HCT116 (cell line): ENCODE results near the gene NR1H3. TPM values are rescaled to one million over a fixed set of nuclear protein-coding genes. Genes with fewer than 3 reads are reported as not detected.

Experiments used
- ATAC-seq: fragments of 200-7000 bp; cut with Tn5 transposase; 2 replicates; pipeline ENCODE4 v1.9.1; 2020; ENCODE audit warnings: mild to moderate bottlenecking, moderate library complexity
- BruUV-seq: library from RNA; stranded (reverse); fragments of 400-500 nt; replicated peaks from 2 replicates; lab custom pipeline; 2021; lab: Mats Ljungman, UMichigan
- CTCF ChIA-PET: fragments of 300-600 bp; sonication (Branson Sonifier 250); formaldehyde crosslinking; loops from one replicate; lab custom pipeline; 2021; ENCODE audit warnings: antibody characterized with exemption; lab: Charles Lee
- POLR2A ChIA-PET: fragments of 300-600, 350-600 bp; sonication (Branson Sonifier 250); formaldehyde crosslinking; loops from one replicate; lab custom pipeline; 2021; ENCODE audit warnings: antibody characterized with exemption; lab: Charles Lee
- RAD21 ChIA-PET, 2 experiments: fragments of 300-600 bp; sonication (Branson Sonifier 250); formaldehyde crosslinking; loops; one replicate each; lab custom pipeline; 2023; ENCODE audit warnings: low total read pairs in 2 of 2; ENCODE audit not compliant: uncharacterized antibody in 2 of 2, unreplicated experiment in 2 of 2, low non-redundant PET in 1 of 2; lab: Charles Lee
- DNase-seq: peaks from one replicate; pipeline ENCODE4 v3.0.0-alpha.2; 2010; ENCODE audit warnings: low read depth, low spot score
- H2AFZ ChIP-seq: fragments of 200-600 bp; shearing (Covaris generic), sonication (generic); 2 replicates; pipeline ENCODE4 v1.6.1; 2017; ENCODE audit warnings: low read depth, mixed run types, mixed read lengths, antibody characterized with exemption, low read length; ENCODE audit not compliant: poor library complexity, severe bottlenecking
- H3K27ac ChIP-seq: 2 replicates; pipeline ENCODE4 v1.5.1; 2012; ENCODE audit warnings: low read depth, low read length
- H3K27me3 ChIP-seq: fragments of 200-600 bp; sonication (generic); 2 replicates; pipeline ENCODE4 v1.6.1; 2016; ENCODE audit warnings: mixed run types, low read length, mixed read lengths; ENCODE audit not compliant: insufficient read depth
- H3K36me3 ChIP-seq, 2 experiments: fragments of 200-500 bp in 1 of 2; fragments of 200-600 bp in 1 of 2; sonication (Bioruptor generic) in 1 of 2; sonication (generic) in 1 of 2; 2 replicates each; pipeline versions ENCODE4 v1.5.1 to v1.6.1; 2014 to 2016; ENCODE audit warnings: low read length in 2 of 2, inconsistent platforms in 1 of 2, mixed read lengths in 1 of 2, mixed run types in 1 of 2; ENCODE audit not compliant: insufficient read depth in 2 of 2, control insufficient read depth in 1 of 2
- H3K4me1 ChIP-seq, 2 experiments: fragments of 200-600 bp in 1 of 2; sonication (generic) in 1 of 2; 2 replicates each; pipeline versions ENCODE4 v1.5.1 to v1.6.1; 2012 to 2017; ENCODE audit warnings: low read length in 2 of 2, inconsistent platforms in 1 of 2, mild to moderate bottlenecking in 1 of 2, mixed read lengths in 1 of 2, mixed run types in 1 of 2, moderate library complexity in 1 of 2; ENCODE audit not compliant: insufficient read depth in 2 of 2, control insufficient read depth in 1 of 2
- H3K4me2 ChIP-seq: fragments of 200-600 bp; sonication (generic); 2 replicates; pipeline ENCODE4 v1.6.1; 2017; ENCODE audit warnings: mixed run types, low read length, mixed read lengths
- H3K4me3 ChIP-seq, 2 experiments: fragments of 200-600 bp in 1 of 2; sonication (generic) in 1 of 2; replicated peaks in 1 of 2; 2 replicates each; pipeline ENCODE4 v1.5.1; 2011 to 2016; ENCODE audit warnings: low read length in 2 of 2, control low read depth in 1 of 2, low read depth in 1 of 2, mild to moderate bottlenecking in 1 of 2, mixed read lengths in 1 of 2, mixed run types in 1 of 2
- H3K79me2 ChIP-seq: fragments of 200-600 bp; sonication (generic); 2 replicates; pipeline ENCODE4 v1.6.1; 2017; ENCODE audit warnings: mild to moderate bottlenecking, mixed run types, low read length, moderate library complexity, mixed read lengths; ENCODE audit not compliant: insufficient read depth
- H3K9ac ChIP-seq: fragments of 200-600 bp; sonication (generic); 2 replicates; pipeline ENCODE4 v1.6.1; 2016; ENCODE audit warnings: low read length, mixed read lengths
- H3K9me2 ChIP-seq: fragments of 200-600 bp; sonication (generic), shearing (Covaris generic); 2 replicates; pipeline ENCODE4 v1.6.1; 2017; ENCODE audit warnings: mixed run types, mild to moderate bottlenecking, moderate library complexity; ENCODE audit not compliant: insufficient read depth
- H3K9me3 ChIP-seq, 2 experiments: fragments of 200-500 bp in 1 of 2; fragments of 200-600 bp in 1 of 2; sonication (Bioruptor generic) in 1 of 2; sonication (generic) in 1 of 2; 2 replicates each; pipeline ENCODE4 v1.6.1; 2014 to 2017; ENCODE audit warnings: low read length in 2 of 2, mixed read lengths in 2 of 2, inconsistent platforms in 1 of 2, low read depth in 1 of 2, mild to moderate bottlenecking in 1 of 2, mixed run types in 1 of 2, moderate library complexity in 1 of 2; ENCODE audit not compliant: control insufficient read depth in 1 of 2, insufficient read depth in 1 of 2
- H4K20me1 ChIP-seq: fragments of 200-600 bp; sonication (generic), shearing (Covaris generic); 2 replicates; pipeline ENCODE4 v1.6.1; 2017; ENCODE audit warnings: mixed run types, mild to moderate bottlenecking, moderate library complexity; ENCODE audit not compliant: insufficient read depth
- CBX3 ChIP-seq: IDR thresholded peaks from 2 replicates; pipeline ENCODE4 v1.6.1; 2012; ENCODE audit warnings: low read depth
- CEBPB ChIP-seq: IDR thresholded peaks from 2 replicates; pipeline ENCODE4 v1.6.1; 2012; ENCODE audit warnings: low read depth
- EGR1 ChIP-seq: IDR thresholded peaks from 2 replicates; pipeline ENCODE4 v1.6.1; 2012; ENCODE audit warnings: low read depth
- ELF1 ChIP-seq: IDR thresholded peaks from 2 replicates; pipeline ENCODE4 v1.6.1; 2012; ENCODE audit warnings: low read depth, borderline replicate concordance
- EZH2 ChIP-seq: fragments of 200-600 bp; sonication (generic); IDR thresholded peaks from 2 replicates; pipeline ENCODE4 v1.6.1; 2017; ENCODE audit warnings: antibody characterized with exemption, mixed run types
- EZH2phosphoT487 ChIP-seq: fragments of 200-600 bp; IDR thresholded peaks from 2 replicates; pipeline ENCODE4 v1.6.1; 2018; ENCODE audit warnings: antibody characterized with exemption, borderline replicate concordance
- FOSL1 ChIP-seq: IDR thresholded peaks from 2 replicates; pipeline ENCODE4 v1.6.1; 2012; ENCODE audit warnings: low read depth
- JUND ChIP-seq: IDR thresholded peaks from 2 replicates; pipeline ENCODE4 v1.6.1; 2012
- POLR2A ChIP-seq: IDR thresholded peaks from 2 replicates; pipeline ENCODE4 v1.7.0; 2011; ENCODE audit warnings: borderline replicate concordance; ENCODE audit not compliant: insufficient read depth, insufficient read length; ENCODE audit errors: extremely low read depth
- POLR2AphosphoS5 ChIP-seq: IDR thresholded peaks from 2 replicates; pipeline ENCODE4 v1.6.1; 2011; ENCODE audit warnings: mild to moderate bottlenecking, low read depth, low read length, moderate library complexity
- RAD21 ChIP-seq: IDR thresholded peaks from 2 replicates; pipeline ENCODE4 v1.6.1; 2012; ENCODE audit warnings: low read depth, mild to moderate bottlenecking
- SIN3A ChIP-seq: IDR thresholded peaks from 2 replicates; pipeline ENCODE4 v1.6.1; 2012; ENCODE audit warnings: low read depth
- SRF ChIP-seq: IDR thresholded peaks from 2 replicates; pipeline ENCODE4 v1.6.1; 2012; ENCODE audit warnings: low read depth
- TCF7L2 ChIP-seq: IDR thresholded peaks from 2 replicates; pipeline ENCODE4 v1.7.0; 2011; ENCODE audit warnings: borderline replicate concordance, inconsistent platforms; ENCODE audit not compliant: insufficient read depth, insufficient read length; ENCODE audit errors: extremely low read depth
- YY1 ChIP-seq: IDR thresholded peaks from 2 replicates; pipeline ENCODE4 v1.6.1; 2011; ENCODE audit warnings: low read length, low read depth, moderate library complexity, mild to moderate bottlenecking; ENCODE audit not compliant: insufficient replicate concordance; ENCODE audit errors: extremely low read depth
- ZBTB33 ChIP-seq: IDR thresholded peaks from 2 replicates; pipeline ENCODE4 v1.6.1; 2011; ENCODE audit warnings: mild to moderate bottlenecking, low read length, moderate library complexity; ENCODE audit not compliant: insufficient replicate concordance; ENCODE audit errors: extremely low read depth
- ZNF274 ChIP-seq: fragments of 200-500 bp; sonication (Bioruptor generic); IDR thresholded peaks from 2 replicates; pipeline ENCODE4 v1.6.1; 2014; ENCODE audit warnings: mild to moderate bottlenecking, low read depth, low read length, inconsistent platforms
- intact Hi-C: fragments of 100-400 bp; cut with micrococcal nuclease; formaldehyde crosslinking; loops from 2 replicates; pipeline ENCODE4 v1.10.0; 2022
- total RNA-seq: library from RNA; stranded (reverse); gene quantifications from one replicate; pipeline ENCODE4 v1.2.1, GENCODE V29; 2021; ENCODE audit not compliant: unreplicated experiment
- TF ChIP-seq, protein P1 (sequence below): IDR thresholded peaks from 2 replicates; pipeline ENCODE4 v1.6.1; 2012

Gene NR1H3
- total RNA-seq, 1 experiment from 2014 or later: 23.5 TPM

DNA sequence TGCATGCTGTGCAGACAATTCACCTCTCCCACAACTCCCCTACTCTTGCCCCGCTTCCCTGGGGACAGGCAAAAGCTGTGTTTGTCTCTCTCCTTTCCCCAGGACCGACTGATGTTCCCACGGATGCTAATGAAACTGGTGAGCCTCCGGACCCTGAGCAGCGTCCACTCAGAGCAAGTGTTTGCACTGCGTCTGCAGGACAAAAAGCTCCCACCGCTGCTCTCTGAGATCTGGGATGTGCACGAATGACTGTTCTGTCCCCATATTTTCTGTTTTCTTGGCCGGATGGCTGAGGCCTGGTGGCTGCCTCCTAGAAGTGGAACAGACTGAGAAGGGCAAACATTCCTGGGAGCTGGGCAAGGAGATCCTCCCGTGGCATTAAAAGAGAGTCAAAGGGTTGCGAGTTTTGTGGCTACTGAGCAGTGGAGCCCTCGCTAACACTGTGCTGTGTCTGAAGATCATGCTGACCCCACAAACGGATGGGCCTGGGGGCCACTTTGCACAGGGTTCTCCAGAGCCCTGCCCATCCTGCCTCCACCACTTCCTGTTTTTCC lies 10.7 kb downstream of the NR1H3 start:
- ChIA-PET POLR2A (interaction anchor here (0.5 kb wide), 1 partner anchor 668 kb away, joined by 3 read pairs; no protein-coding TSS in a partner anchor), RAD21 (no interaction called here), CTCF (no interaction called here)
- peaks cover 22 to 47% of the 10 kb centered on the region in 2 experiments for H3K4me1 ChIP-seq
- H3K4me3 ChIP-seq: peak overlapping the region; percentile 59 to 76
- no peaks in the 10 kb centered on the region for H3K9me3 ChIP-seq
- H2AFZ ChIP-seq: no peak overlapping the region
- BruUV-seq: TSS peak; percentile 72
- intact Hi-C loops: no loop called here
- no peaks in the 10 kb centered on the region for H3K36me3 ChIP-seq
- H3K9me2 ChIP-seq: no peaks in the 10 kb centered on the region
- H4K20me1 ChIP-seq: no peaks in the 10 kb centered on the region
- ATAC-seq (no peak), DNase-seq (no peak)
- peak overlapping the region; percentile 89 for H3K27ac ChIP-seq
- H3K79me2 ChIP-seq: peaks cover 28% of the 10 kb centered on the region
- no peak for TF ChIP-seq JUND
- TF ChIP-seq, all 23 proteins: peak for 0
- peak overlapping the region; percentile 78 for H3K9ac ChIP-seq
- peak overlapping the region; percentile 83 for H3K4me2 ChIP-seq
- no peaks in the 10 kb centered on the region for H3K27me3 ChIP-seq

DNA sequence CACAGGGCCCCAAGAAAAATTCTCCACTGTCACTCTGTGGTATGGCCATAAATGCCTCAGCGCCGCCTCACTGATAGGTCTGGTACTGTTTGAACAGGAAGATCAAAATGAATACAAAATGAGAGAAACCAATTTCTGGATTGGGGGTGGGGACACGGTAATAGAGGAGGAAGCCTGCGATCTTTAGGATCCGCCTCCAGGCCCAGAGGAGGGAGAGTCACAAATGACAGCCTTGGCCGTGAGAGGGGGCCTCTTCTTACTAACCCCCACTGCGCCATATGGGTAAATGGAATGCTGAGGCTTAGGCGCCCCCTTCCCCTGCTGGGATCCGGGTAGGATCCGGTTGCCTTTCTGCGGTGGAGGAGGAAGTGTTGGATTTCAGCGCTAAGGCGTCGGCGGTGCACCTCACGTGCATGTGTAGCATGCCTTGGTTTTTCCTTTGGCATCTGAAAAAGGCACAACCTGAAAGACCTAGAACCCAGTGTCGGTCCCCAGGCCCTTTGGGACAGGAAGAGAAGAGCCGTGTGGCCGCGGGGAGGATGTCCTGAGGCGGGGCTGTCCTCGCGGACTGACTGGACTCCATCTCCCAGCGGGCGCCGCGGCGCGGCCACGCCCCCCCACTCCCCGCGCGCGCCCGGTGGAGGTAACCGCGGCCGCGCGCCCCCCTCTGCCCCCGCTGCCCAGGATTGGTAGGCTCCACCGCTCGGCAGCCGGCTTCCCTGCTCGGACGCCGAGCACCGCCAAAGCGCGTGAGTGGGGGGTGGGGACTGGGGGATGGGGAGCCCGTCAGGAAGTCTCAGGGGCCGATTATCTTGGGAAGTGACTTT lies 11.4 kb downstream of the NR1H3 start:
- POLR2A ChIA-PET: interaction anchor here (0.5 kb wide), 1 partner anchor 667 kb away, joined by 3 read pairs; no protein-coding TSS in a partner anchor
- TF ChIP-seq JUND (no peak), ELF1 (0 out of 2 replicates have a peak, but pooled peaks have one; percentile 48), YY1 (no peak), FOSL1 (no peak), EGR1 (0 out of 2 replicates have a peak, but pooled peaks have one; percentile 22), SIN3A (no peak), RAD21 (no peak), EZH2 (no peak), SRF (no peak), CBX3 (peak; percentile 62; the same call in 1 of the 2 replicates), ZNF274 (no peak), POLR2AphosphoS5 (no peak), CEBPB (no peak), ZBTB33 (no peak), TCF7L2 (no peak), EZH2phosphoT487 (no peak), POLR2A (peak; percentile 9)
- TF ChIP-seq, protein P1, sequence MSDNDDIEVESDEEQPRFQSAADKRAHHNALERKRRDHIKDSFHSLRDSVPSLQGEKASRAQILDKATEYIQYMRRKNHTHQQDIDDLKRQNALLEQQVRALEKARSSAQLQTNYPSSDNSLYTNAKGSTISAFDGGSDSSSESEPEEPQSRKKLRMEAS: peak; percentile 85

More for the DNA sequence above, 11.4 kb downstream of the NR1H3 start:
- Histone ChIP-seq H4K20me1 (no peaks in the 10 kb centered on the region), H3K4me3 (peak overlapping the region; percentile 59 to 76), H3K4me2 (peak overlapping the region; percentile 83), H3K36me3 (no peaks in the 10 kb centered on the region), H3K9ac (peak overlapping the region; percentile 78), H3K4me1 (peaks cover 22 to 47% of the 10 kb centered on the region in 2 experiments), H3K27me3 (no peaks in the 10 kb centered on the region), H3K9me3 (no peaks in the 10 kb centered on the region), H2AFZ (peak overlapping the region; percentile 24), H3K27ac (peak overlapping the region; percentile 89), H3K9me2 (no peaks in the 10 kb centered on the region), H3K79me2 (peaks cover 35% of the 10 kb centered on the region)
- ChIA-PET RAD21 (no interaction called here), CTCF (no interaction called here)
- ATAC-seq (peak; percentile 72), DNase-seq (peak; percentile 47)
- no TSS peak for BruUV-seq
- intact Hi-C loops: no loop called here
